Astrocyte of the hippocampus (primary cell): ENCODE results near the gene LSMEM2.
"Not testable (repeated sequence)": the region's sequence is repeated elsewhere in the genome, so short reads cannot be mapped to it uniquely, and the experiment has no call there.

Source experiments
- DNase-seq: peaks from one replicate; pipeline ENCODE4 v3.0.0; 2011; ENCODE audit warnings: low read depth, low spot score

Gene LSMEM2

GRCh38 chr3:50278880-50279224 lies at the start of gene LSMEM2:
LSMEM2 (plus strand) TSS chr3:50279087; CDS start chr3:50279114, 27 bp downstream.
- DNase-seq, result no peak

DNA sequence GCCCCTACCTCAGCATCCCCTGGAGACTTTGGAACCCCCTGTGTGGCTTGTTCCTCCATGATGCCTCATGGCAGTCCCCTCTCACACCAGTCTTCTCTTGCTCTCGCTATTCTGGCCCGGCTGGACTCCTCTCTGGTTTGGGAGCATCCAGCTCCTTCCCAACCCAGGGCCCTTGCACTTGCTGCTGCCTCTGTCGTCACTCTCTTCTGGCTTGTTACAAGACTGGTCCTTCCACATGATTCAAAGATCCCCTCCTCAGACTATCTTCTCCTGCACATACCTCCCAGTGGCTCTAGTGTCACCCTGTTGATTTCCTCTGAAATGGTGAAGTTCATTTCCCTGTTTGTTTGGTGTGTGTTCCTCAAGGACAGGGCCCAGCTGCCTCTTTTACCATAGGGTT lies 49.4 kb upstream of the LSMEM2 start:
- no peak for DNase-seq

DNA sequence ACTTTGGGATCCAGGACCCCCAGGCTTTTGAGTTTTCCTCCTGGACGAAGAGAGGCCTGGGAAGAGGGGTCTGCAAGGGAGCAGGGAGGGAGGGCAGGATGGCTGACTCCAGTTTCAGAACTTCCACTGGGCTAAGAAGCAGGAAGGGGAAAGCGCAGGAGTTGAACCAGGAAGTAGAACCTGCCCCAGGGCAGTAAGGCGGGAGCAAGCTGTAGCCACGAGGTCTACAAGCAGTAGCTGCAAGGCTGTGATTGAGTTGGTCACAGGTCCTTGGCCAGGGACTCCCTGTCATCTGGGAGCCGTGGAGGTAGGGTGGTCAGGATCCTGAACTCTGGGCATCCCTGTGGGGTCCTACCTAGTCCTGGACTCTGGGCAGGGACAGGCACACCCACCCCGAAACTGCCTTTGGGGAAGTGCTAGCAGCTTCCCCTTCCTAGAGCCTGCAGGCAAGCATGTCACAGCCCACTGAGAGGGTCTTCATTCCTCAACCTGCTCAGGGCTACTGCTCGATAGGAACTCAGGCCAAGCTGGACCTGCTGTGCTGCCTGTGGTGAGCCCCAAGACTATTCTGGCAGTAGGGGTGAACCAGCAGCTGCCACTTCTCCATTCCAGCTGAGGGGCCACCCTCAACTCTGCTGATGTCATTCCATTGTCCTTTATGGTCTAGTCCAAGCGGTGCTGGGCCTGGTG lies 48.6 kb upstream of the LSMEM2 start:
- DNase-seq, result no peak

DNA sequence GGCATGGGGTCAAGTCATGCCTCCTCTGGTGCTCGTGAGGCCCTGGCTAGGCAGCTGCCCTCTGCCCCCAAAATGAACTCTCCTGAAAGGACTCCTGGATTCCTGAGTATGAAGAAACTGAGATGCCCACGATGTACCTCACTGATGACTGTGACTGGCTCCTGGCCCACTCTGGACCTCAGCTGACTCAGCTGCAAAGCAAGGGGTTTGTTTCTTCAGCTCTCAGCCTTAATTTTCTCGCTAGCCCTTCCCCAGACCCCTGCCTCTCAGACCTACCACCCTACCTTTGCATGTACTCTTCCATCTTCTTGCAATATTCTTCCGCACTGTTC lies 48.1 kb upstream of the LSMEM2 start:
- DNase-seq, result peak; percentile 45

- no peak for DNase-seq
These were observed 47.3 kb upstream of the LSMEM2 start for GRCh38 chr3:50231581-50231980.

- no peak for DNase-seq
These were observed 46.6 kb upstream of the LSMEM2 start for GRCh38 chr3:50232303-50232702.

DNA sequence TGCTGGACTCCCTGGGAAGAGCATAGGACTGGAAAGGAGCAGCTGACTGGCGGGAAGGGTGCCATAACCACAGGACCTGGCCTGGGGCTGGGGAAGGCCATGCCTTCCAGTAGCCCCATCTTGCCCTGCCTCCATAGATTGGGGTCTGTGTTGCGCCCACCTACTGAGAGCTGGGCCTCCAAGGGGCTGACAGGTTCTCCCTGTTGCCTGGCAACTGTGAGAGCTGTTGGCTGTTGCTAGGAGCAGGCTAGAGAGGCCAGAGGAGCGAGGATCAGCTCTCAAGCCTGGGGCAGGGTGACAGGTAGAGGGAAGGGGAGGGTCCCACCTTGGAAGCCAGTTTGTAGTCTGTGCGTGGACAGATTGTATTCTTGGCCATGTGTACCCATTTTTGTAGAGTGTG lies 45.7 kb upstream of the LSMEM2 start:
- DNase-seq, result no peak

DNA sequence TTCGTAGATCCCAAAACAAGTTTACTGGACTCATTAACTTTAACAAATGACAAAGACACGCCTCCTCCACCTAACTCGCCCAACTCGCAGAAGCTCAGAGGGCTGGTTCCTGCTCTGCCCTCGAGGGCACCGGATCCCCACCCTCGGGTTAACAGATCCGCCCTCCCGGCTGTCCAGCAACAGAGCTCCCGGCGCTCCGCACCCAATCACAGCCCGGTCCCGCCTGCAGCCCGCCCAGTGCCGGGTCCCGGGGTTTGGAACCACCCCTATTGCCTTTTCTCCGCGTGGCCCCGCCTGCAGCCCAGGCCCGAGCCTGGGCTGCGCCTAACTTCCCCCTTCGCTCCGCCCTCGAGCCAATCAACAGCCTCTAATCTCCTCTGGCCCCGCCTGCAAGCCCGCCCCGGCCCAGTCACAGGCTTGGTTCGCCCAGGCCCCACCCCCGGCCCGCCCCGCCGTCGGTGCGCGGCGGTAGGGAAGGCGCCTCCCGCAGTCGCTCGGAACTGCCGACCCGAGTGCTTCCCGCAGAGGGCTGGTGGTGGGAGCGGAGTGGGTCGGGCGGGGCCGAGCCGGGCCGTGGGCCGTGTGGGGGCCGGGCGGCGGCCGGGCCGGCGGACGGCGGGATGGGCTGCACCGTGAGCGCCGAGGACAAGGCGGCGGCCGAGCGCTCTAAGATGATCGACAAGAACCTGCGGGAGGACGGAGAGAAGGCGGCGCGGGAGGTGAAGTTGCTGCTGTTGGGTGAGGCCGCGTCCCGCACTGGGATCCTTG lies 43.0 kb upstream of the LSMEM2 start, which contains the start of gene GNAI2:
TSS of gene GNAI2 (plus strand) at position 489 of the 768 bp plus-strand sequence. CDS start at position 621, 132 bp downstream.
- DNase-seq, result peak; percentile 100

DNA sequence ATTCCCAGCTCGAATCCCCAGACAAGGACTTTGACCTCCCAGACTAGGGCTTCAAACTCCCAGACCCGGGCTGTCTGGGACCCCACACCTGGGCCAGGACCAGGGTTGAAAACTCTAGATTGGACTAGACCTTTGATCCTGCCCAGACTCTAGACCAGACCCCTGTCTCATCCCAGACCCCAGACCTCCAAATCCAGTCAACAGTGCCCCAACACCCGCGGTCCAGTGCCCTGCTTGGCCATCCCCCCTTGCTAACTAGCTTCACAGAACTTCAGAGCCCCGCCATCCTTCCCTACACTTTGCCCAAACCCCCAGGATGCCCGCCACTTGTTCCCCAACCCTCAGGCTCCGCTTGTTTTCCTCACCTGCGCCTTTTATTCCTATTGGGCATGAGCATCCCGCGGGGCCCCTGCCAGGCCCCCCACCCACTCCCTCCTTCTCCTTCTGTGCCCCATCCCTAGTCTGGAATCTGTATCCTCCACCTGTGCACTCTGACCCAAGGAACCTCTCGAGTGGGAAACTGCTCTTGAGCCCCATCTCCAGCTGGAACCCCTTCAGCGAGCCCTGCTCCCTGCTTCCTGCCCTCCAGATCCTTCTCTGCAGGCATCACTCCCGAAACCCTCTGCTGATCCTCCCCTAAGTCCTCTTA lies 42.3 kb upstream of the LSMEM2 start:
- no peak for DNase-seq

DNA sequence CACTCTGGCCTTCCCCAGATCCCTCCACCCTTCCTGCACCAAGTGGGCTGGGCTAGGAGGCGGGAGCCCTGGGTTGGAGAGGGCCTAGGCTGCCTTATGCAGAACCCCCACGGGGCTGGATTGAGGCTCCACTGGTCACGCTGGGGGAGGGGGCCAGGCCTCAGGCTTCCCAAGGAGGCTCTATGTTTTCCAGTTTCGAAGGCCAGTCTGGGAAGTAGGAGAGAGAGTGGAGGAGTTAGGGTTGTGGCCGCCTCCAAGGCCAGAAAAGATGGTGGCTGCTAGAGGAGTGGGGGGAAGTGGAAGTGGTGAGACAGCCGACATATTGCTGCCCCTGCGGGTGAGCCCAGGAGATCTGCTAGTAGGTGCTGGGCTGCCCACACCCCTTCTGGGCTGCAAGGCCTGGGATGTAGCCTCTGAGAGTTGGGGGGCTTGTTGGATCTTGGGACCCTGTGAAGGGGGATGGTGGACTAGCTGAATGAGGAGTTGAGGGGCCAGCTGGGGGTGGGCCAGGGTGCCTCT lies 41.7 kb upstream of the LSMEM2 start:
- peak; percentile 52 for DNase-seq

GRCh38 chr3:50237754-50238548 lies 40.9 kb upstream of the LSMEM2 start:
- peak; percentile 91 for DNase-seq

- peak; percentile 73 for DNase-seq
These were observed 40.3 kb upstream of the LSMEM2 start for GRCh38 chr3:50238549-50239026.

DNA sequence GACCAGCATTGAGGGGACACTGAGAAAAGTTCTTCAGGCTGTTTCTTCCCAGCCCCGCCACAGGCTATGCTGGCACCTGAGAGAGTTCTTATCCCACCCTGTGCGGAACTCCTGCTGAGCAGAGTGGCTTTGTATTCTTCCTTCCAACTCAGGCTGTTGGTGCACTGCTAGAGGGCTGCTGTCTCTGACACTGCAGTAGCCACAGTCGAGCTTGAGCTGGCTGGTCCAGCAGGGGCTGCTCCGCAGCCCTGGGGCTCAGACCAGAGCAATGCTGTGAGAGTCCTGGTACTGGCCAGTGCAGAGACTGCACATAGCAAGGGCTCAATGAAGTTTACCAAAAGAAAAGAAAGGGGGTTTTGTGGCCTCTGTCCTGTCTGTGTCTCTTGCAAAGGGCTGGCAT lies 39.2 kb upstream of the LSMEM2 start:
- DNase-seq, result no peak

GRCh38 chr3:50241163-50241562 lies 37.7 kb upstream of the LSMEM2 start:
- DNase-seq, result peak; percentile 48

DNA sequence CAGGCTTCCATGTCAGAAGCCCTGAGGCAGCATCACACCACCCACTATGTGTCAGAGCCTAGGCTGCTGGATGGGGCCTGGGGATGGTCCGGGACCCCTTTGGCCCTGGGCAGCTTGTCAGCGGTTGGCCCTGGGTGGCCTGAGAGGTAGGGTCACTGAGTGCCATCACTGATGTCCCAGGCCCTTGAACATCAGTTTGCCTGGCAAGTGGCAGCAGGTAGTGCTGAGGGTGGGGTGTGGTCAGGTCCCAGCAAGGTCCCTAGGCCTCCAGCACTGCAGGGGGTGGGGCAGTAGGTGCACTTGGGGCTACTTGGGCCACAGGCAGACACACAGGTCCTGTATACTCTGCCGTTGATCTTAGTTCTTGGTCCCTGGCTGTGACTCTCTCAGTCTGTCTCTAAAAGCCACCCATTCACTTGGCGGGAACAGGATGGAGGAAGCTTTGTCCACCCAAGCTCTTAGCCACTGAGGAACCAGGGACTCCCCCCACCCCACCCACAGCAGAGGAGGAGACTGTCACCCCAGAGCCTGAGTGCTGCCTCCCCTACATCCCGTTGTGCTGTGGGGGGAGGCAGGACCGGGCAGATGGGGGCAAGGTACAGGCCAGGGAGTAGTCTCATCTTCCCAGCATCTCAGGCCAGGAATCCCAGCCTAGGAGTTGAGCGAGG lies 37.0 kb upstream of the LSMEM2 start:
- no peak for DNase-seq

DNA sequence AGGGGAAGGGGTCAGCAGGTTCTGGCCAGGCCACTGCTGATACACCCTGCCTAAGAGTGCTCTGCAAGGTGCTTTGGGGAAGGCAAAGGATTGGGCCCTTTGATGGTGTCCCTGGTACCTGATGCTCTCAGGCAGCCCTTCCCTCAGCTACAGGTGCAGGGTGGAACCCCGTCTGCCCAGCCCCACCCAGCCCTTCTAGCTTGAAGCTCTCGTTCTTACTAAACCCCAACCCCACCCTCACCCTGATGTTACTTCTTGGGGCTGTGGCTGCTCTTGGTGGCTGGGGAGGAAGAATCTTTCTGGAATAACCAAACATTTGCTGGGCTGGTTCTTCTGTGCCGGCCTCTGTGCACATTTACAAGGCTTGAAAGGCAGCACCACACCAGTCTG lies 36.5 kb upstream of the LSMEM2 start:
- DNase-seq, result no peak

DNA sequence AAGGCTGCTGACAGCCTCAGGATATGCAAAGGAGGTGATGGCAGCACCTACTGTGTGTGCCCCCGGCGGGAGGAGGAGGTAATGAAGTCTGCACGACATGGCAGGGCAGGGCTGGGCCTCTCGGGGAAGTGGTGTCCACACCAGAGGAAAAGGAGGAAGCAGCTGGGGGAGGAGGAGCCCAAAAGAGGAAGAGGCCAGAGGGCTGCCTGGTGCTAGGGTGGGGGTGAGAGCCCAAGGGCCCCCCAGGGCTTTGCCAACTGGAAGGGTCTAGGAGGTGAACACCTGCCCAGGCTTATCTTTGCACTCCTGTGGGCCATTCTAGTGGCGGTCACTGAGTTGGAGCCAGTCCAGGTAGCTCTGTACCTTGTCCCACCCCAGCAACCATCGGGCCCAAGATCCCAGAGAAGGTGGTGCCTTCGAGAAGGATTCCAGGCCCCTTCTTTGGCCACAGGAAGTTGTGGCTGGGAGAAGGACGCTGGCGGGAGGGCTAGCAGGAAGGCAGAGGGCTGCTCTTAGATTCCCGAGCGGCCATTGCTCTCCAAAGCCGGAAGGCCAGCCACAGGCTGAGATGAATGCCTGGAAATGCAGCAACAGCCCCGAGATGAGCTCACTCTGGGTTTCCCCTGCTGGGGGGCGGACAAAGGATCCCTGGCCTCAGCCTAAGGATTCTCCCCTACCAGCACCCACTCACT lies 35.9 kb upstream of the LSMEM2 start:
- peak; percentile 71 for DNase-seq

GRCh38 chr3:50243543-50243895 lies 35.4 kb upstream of the LSMEM2 start:
- DNase-seq, result no peak

- not testable (repeated sequence) for DNase-seq
These were observed 34.1 kb upstream of the LSMEM2 start for GRCh38 chr3:50244813-50245212.

DNA sequence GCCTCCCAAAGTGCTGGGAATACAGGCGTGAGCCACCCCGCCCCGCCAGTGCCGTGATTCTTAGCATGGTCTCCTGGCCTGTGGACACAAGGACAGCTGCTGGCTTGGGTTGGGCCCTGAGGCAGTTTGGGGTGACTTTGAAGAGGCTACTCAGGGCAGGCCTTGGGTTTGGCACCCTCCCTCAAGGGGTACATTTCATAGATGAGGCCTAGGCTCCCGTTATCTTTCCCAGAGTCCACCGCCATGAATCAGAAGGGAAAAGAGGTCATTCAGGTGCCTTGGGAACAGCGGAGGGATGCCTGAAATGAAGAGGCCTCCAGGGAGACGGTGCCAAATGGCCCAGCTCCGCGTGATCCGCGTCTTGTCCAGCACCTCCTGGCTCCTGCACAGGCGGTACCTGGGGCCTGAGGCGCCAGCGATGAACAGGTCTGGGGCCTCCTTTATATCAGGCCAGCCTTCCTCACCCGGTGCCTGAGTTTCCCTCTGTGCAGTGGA lies 33.6 kb upstream of the LSMEM2 start:
- DNase-seq, result no peak
